Stimulated activated CD4-positive, alpha-beta T cell treated with anti-CD3 and anti-CD28 coated beads, Interleukin-2, amount 100 ng/mL, for 48 hours (primary cell): ENCODE data around the gene SLC9C2.
"Not testable (repeated sequence)": the region's sequence is repeated elsewhere in the genome, so short reads cannot be mapped to it uniquely, and the experiment has no call there.

Source experiments
- DNase-seq, 2 donors: peaks; one replicate each; pipeline ENCODE4 v3.0.0-alpha.2; 2020

SLC9C2 gene

DNA sequence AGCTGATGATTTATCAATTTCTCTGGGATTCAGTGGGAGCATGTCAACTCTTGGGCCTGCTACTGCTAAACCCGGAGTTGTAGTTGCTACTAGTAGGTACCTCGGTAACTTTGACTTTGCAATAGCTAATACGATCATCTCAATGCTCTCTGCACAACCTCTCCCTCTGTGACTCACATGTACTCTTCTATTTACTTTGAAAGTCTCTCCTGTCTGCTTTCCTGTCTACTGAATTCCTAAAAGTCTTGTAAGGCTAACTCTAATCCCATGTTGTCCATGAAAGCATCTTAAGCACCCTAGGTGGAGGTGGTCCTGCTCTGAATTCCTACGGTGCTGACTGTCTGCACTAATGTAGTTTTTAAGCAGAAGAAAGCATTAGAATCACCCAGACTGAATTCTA, 29.3 kb downstream of the SLC9C2 start:
- DNase-seq = no peak

DNA sequence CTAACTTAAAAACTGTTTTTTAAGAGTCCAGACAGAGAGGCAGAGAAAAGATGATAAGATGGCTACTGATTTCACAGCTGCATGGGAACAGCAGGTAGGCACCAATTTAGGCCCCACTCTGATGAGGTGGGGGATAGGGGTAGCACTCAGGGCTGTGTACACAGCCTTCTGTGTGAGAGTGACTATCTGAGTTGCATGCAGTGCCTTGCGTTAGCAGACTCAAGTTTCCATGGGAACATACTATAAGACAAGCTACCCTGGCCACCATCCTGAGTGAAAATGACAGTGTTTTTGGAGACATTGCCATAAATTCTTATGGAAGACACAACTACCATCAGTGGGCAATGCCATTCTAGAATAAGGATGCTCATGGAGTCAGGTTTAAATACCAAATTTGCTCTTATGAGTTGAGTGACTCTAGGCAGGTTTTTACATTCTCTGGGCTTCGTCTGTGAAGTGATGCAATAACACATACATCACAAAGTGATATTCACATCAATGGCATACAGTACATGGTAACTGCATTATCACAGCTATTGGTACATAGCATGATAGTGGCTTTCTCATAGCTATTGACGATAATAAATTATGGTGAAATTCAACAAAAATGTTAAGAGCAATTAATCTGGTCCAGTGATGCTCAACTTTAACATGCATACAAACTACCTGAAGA, 30.5 kb downstream of the SLC9C2 start:
- DNase-seq = no peak

DNA sequence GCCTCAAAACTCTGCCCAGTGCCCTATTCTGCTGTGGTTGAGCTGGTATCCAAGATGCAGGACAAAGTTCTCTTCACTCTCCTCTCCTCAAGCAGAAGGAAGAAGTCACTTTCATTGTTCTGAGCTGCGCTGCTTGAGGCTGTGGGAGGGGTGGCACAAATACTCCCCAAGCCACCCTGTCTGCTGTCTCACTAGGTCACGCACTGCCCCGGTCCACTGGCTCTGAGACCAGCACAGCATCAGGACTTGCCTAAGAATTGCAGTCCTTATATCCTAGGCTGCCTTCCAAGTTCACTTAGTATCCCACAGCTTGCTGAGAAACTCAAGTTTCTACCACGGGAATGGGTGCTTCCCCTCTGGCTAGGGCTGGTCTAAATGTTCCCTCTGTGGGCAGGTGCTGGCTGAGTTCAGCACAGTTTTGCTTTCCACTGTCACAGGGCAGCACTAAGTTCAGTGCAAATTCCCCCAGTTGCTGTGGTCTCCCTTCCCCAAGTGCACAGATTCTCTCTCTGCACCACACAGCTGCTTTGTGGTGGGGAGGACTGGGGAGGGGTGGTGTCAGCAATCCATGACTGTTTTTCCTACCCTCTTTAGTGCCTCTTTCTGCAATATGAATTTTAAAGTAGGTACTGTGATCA, 32.4 kb downstream of the SLC9C2 start:
- DNase-seq = no peak

DNA sequence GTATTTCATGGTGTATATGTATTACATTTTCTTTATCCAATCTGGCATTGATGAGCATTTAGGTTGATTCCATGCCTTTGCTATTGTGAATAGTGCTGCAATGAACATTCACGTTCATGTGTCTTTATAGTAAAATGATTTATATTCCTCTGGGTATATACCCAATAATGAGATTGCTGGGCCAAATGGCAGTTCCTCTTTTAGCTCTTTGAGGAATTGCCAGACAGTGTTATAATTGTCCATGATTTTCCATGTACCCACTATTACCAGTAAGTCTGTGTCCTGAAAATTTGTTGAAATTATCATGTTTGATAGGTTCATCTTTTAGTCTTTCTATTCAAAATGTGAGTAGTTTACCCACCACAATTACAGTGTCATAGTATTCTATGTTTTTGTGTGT, 34.4 kb downstream of the SLC9C2 start:
- no peak for DNase-seq

DNA sequence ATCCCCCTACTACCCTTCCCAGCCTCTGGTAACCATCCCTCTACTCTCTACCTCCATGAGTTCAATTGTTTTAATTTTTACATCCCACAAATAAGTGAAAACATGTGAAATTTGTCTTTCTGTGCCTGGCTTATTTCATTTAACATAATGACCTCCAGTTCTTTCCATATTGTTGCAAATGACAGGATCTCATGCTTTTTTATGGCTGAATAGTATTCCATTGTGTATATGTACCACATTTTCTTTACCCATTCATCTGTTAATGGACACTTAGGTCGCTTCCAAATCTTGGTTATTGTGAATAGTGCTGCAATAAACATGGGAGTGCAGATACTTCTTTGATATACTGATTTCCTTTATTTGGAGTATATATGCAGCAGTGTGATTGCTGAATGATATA, 39.0 kb downstream of the SLC9C2 start:
- DNase-seq = not testable (repeated sequence)

DNA sequence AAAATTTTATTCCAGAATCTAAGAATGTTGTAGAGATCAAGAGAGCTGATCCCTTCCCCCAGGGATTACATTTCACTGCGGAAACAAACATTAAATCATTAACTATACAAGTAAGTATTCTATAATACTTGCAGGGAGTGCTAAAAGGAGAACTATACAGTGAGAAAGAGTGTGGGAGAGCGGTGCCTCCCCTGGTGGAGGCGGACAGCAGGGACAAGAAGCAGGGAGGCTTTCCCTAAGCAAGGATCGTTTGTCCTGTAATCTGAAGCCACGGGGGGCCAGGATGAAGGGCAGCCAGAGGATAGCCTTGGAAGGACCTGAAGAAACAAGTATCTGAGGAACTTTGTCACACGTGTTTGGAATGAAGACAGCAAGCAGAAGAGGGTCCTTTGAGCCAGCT, 40.1 kb downstream of the SLC9C2 start:
- DNase-seq = no peak

DNA sequence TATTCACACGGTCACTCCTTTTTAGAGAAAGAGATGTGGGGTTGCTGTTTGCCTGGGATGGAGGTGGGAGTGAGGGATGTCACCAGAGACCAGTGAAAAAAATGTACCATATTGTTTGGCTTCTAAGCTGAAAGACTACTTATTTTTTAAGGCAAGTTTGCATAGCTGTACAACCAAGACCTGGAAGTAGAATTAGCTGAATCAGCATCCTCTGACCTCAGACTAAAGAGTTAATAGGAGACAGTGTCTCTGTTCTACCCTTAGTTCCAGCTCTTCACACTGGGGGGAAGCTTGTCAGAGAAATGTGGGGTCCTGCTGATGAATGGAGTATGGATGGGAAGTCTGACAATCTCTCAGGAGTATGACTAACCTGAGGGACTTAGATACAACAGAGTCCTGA, 41.6 kb downstream of the SLC9C2 start:
- no peak for DNase-seq

DNA sequence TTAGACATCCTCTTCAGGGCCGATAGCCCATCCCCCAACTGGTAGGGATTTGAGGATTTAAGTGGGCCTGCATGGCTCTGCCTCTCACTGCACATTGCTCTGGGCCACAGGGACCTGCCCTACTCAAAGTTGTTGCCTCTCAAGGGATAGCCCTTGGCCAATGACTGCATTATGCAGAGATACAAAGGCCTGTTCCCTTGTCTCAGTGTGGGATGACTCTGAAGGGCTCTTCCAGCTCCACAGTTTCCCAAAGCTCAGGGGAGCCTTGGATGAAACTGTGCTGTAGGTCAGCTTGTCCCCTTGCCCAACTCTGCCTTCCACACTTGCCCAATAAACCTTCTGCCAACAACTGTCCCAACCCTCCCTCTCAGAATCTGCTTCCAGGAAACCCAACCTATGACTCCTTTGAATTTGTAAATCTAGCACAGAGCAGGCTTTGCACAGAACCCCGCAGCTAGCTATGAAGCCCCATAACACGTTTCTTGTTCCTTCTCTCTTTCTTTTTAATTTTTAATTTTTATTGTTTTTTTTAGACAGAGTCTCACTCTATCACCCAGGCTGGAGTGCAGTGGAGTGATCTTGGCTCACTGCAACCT, 42.5 kb downstream of the SLC9C2 start:
- no peak for DNase-seq

DNA sequence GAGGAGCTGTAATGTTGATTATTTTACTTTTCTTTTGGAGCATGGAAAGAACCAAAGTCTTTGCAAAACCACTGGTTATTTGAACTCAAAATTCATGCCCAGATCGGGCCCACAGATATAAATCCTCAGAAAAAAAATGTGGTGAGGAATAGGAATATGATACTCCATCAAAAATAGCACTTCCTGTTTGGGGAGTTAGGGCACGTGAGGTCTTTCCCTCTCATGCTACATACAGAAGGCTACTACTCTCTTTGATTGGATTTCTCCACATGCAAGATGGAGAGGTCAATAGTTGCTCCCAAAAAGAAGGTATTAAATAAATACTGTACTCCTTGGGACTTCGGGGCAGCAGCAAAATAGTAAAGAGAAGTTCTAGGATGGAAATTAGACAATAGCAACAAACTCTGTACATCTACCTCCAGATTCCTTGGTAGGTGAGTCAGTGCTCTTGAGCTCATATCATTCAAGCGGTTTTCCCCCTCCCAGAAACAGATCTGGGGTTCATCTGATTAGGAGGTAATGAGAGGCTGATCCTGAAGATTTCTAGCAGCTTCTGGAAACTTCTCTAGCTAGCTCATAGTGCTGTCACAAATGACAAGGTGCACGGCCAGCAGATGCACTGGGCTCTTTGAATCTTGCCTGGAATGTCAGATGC, 47.1 kb downstream of the SLC9C2 start:
- DNase-seq = no peak

DNA sequence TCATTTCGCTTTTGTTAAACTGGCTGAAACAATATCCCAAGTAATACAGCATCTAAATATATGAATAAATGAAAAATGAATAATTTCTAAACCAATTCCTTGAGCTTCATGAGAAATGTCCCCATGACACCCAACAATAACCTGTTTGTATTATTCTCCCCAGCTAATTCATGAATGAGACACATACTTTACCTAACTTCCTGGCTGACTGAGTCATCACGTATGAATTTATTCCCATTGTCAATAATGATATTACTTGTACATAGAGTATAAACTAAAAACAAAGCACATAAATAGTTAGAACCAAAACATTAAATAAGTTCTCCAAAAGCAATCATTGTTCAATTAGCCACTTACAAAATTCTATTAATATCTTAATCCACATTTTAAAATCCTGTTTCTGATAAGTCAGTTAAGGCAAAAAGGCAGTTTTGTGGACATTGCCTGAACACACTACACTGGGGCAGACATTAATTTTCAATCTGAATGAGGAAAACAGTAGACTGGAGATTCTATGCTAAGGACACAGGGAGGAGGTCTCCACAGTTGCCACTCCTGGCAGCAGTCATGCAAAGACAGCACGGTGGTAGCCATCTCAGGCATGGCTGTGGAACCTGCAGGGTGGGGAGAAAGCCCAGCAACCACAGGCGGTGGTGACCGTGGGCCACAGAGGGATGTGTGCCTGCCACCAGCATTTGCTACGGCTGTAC, 48.2 kb downstream of the SLC9C2 start:
- DNase-seq = no peak

DNA sequence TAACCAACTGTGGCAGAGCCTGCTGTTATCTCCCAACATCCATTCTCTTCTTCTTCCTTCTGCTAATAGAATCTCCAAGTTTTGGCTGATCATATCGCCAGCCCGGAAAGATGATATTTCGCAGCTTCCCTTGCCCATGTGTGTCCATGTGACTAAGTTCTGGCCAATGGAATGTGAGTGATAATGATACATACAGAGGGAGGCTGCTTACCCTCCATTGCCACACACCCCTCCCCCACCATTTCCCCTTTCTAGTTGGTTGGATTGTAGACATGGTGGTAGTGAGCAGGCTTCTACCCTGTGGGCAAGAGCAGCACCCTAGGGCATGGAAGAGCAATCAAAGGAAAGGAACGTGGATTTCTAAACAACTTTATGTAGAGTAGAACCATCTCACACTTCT, 48.8 kb downstream of the SLC9C2 start:
- no peak for DNase-seq

DNA sequence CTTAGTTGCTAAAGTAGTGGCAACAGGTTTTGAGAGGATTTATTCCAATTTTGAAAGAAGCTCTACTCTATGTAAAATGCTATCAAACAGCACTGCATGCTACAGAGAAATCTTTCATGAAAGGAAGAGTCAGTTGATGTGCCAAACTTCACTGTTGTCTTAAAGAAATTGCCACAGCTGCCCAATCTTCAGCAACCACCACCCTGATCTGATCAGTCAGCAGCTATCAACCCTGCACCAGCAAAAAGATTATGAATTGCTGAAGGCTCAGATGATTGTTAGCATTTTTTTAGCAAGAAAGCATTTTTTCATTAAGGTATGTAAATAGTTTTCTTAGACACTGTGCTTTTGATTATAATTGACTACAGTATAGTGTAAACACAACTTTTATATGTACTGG, 49.6 kb downstream of the SLC9C2 start:
- no peak for DNase-seq

DNA sequence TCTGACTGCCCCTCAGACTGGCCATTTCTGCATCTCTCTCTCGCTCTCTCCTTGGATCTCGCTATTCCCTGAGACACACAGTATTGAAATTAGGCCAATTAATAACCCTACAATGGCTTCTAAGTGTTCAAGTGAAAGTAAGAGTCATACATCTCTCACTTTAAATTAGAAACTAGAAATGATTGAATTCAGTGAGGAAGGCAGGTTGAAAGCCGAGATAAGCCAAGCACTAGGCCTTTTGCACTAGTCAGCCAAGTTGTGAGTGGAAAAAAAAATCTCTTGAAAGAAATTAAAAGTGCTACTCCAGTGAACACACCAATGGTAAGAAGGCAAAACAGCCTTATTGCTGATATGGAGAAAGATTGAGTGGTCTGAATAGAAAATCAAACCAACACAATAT, 51.2 kb downstream of the SLC9C2 start:
- no peak for DNase-seq

DNA sequence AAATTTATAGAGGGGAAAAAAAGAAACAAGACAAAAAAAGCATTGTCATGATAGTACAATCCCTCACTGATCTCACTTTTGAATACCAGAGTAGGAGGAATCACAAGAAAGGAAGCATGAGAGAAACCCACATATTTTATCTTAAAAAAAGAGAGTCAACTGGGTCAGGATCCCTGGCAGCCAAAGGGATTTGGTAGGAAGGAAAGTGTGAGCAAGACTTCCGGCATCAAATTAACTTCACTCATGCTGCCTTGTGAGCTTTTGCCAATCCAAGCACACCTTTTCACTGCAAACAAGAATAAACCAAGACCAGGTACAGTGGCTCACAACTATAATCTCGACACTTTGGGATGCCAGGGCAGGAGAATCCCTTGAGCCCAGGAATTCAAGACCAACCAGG, 53.1 kb downstream of the SLC9C2 start:
- DNase-seq = no peak

DNA sequence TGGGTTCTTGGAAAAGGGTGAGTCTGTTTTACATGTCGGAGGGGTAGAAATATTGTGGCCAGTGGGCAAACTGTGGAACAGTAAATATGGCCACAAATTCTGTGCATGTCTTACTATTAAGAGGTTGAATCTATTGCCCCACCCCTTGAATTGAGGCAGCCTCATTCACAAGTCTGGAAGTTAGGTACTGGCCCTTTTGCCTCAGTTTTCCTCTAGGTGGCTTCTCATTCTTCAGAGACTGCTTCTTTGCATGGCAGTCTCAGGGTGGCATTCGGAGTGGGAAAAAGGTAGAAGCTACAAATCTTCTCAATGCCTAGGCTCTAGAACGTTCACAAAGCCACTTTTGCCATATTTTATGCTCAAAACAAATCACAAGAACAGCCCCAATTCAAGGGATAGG, 57.2 kb downstream of the SLC9C2 start:
- DNase-seq = no peak

DNA sequence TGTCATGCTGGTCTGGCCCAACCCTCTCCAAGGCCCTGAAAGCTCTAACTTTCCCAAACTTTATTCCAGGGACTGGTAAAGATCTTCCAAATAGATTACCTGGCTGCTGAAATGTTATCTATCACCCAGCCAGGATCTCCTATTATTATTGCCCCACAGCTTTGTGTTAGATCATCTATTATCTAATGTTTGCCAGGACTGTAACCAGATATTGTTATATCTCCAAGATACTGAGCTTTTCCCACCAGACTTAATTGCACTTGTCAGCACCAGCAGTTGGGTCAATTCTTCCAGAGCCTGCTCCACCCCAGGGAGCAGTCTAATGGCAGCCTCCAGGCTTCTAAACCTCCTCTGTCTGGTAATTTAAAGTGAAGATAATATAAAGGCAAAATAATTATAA, 66.6 kb downstream of the SLC9C2 start:
- DNase-seq = no peak

DNA sequence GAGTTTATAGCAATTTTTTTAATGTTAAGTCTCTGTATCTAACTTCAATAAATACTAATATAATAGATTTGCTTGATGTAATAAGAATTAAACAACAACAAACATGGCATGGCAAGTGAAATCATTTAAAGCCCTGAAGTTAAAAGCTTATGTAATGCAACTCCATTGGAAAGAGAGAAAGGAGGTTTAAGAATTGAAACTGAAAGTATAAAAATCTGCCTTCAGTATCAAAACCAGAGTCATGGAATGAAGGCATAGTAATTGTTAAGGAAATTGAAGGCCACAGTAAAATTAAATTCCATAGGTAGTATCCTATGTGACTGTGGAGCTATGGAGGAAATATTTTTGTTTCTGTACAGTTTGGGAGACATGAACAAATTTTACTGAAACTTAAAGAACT, 70.6 kb downstream of the SLC9C2 start:
- no peak for DNase-seq

DNA sequence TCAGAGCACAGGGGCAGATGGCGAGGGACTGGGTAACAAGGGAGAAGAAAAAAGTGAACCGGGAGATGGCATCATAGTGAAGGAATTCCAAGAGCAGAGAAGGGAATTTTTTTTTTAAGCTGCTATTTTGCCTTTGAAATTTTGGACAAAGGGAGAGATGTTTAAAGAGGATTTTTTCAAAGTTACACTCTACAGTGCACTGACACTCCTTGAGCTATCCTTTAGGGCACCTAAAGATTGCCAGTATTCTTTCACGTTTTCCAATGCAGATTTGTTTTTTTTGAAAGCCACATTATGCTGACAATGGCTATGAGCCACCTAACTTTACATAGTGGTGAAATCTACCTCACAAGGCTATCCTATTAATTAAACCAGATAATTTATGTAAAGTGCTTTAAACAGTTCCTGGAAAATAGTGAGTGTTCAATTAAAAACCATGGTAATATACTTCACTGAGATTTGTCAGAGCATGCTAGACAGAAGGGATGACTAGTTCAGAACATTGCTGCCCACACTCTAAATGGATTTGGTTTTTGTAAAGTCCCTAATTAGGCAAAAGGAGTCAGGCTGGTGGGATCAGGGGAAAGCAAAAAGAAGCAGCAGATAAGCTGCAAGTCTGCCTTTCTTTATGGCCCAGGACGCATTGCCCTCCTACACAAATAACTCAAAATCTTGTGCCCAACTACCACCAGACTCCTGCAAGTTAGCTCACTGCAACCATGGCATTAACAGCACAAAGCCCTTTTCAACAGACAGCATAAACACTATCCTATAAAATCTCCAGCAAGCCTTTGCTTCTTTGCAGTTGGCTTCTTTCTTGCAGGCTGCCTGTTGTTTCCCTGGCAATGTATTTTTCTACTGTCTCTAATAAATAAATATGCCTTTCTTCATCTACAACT, 71.8 kb downstream of the SLC9C2 start:
- DNase-seq = no peak

DNA sequence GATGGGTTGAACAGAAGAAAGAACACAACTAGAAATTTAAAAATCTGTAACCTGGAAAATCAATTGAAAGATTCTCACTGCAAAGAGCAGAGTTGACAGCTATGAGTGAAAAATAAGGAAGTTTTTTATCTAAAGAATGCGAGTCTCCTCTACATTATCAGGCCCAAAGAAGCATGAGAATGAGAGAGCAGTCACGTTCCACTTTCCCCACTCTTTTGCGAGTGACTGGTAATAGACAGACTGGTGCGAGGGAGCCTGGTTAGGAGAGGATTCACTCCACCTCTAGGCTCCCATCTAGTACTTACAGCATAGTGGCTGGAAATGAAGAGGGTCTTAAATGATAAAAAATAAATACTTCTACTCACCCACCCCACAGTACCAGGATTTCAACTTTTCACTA, 73.8 kb downstream of the SLC9C2 start:
- no peak for DNase-seq

DNA sequence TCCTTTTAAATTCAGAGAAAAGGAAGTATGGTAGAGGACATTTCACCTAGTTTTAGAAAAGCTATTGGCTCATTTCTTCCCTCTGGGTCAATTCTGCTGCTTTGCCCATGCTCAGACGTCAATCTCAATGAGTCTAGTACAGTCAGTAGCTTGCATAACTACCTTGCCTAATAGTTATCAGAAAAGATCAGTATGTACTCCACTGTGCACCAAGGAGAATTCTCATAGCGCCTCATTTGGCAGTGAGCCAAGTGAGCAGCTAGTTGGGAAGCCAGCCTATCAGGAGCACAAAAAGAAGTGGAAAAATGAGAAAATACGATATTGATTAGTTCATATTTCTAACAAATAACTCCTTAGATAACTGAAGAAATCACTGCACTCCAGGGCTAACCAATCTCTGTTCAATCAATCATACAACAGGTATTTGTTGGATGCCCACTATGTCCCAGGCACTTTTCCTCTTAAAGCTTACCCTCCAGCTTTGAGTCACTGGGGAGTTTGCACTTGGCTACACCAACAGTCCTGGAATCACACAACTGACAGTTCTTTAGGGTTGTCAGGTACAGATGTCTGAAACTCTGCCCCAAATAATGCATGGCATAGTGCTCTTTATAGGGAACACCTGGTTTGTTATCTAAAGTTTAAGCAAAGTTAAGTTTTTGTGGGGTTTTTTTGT, 75.6 kb downstream of the SLC9C2 start:
- DNase-seq = no peak

DNA sequence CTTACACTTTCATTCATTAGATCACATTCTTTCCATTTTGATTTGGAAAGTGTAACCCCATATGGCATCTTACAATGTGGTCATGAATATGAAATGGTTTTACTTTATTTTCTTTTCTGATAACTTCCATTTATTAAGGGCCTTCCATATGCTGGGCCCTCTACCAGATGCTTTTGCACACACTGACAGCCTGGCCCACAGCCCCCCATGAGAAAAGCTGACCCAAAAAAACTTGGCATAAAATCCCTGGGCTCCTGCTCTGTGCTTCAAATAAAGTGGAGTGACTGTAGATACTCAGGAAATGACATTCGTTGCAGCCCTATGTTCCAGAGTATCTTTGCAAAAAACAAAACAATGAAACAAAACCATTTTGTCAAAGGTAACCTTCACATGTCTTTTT, 76.9 kb downstream of the SLC9C2 start:
- DNase-seq = no peak

DNA sequence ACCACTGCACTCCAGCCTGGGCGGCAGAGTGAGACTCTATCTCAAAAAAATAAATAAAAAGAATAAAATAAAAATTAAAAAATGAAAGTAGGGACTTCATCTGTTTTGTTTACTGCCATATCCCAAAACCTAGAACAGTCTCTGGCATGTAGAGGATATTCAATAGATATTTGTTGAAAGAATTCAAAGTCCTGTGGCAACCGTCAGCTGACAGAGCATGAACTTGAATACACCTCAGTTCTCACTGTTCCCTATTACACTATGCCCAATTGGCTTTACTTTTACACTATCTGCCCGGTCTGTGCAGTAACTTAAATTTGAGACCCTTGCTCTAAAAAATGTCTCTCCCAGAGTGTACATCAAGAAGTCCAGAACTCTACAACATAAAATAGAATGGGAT, 79.5 kb downstream of the SLC9C2 start:
- no peak for DNase-seq
